ENCODE data around the gene PCDH9. TPM values are rescaled to one million over a fixed set of nuclear protein-coding genes. Genes with fewer than 3 reads are reported as not detected.

The PCDH9 gene
- polyA plus RNA-seq, 1 experiment = 3.3 TPM

GRCh38 chr13:66992719-66993118 is 237.4 kb downstream of the PCDH9 start:
- POLR2A ChIA-PET = no interaction called here
- DNase-seq (ENCODE audit: low read depth, low spot score) = no peak
- H3K9me3 ChIP-seq (ENCODE audit: control insufficient read depth, insufficient read depth, low read length) = no peaks in the 10 kb centered on the region
- H3K27ac ChIP-seq (ENCODE audit: low read depth, low read length) = no peak overlapping the region
- CTCF ChIA-PET = interaction anchor here (0.7 to 1.6 kb wide), 3 partner anchors 37 to 374 kb away, joined by 3 to 4 read pairs (median 3); no protein-coding TSS in a partner anchor
- no peak overlapping the region for H3K4me3 ChIP-seq (ENCODE audit: low read depth, low read length)
- no peaks in the 10 kb centered on the region for H3K27me3 ChIP-seq (ENCODE audit: control insufficient read depth, insufficient read depth, low read length)
- no peak for TF ChIP-seq CTCF (IDR thresholded peaks at IDR 0.05; ENCODE audit: low read depth, low read length)

- H3K27me3 ChIP-seq (ENCODE audit: control insufficient read depth, insufficient read depth, low read length) = no peaks in the 10 kb centered on the region
- TF ChIP-seq CTCF (IDR thresholded peaks at IDR 0.05; ENCODE audit: low read depth, low read length) = no peak
- ChIA-PET POLR2A (no interaction called here), CTCF (interaction anchor here (1.2 kb wide), 1 partner anchor 373 kb away, joined by 3 read pairs; no protein-coding TSS in a partner anchor)
- no peak for DNase-seq (ENCODE audit: low read depth, low spot score)
- H3K9me3 ChIP-seq (ENCODE audit: control insufficient read depth, insufficient read depth, low read length) = no peaks in the 10 kb centered on the region
- H3K27ac ChIP-seq (ENCODE audit: low read depth, low read length) = no peak overlapping the region
- no peak overlapping the region for H3K4me3 ChIP-seq (ENCODE audit: low read depth, low read length)
Measured at GRCh38 chr13:66992183-66992582, 238.0 kb downstream of the PCDH9 start.

- no peaks in the 10 kb centered on the region for H3K9me3 ChIP-seq (ENCODE audit: control insufficient read depth, insufficient read depth, low read length)
- no peak overlapping the region for H3K4me3 ChIP-seq (ENCODE audit: low read depth, low read length)
- no peak overlapping the region for H3K27ac ChIP-seq (ENCODE audit: low read depth, low read length)
- TF ChIP-seq CTCF (IDR thresholded peaks at IDR 0.05; ENCODE audit: low read depth, low read length) = no peak
- H3K27me3 ChIP-seq (ENCODE audit: control insufficient read depth, insufficient read depth, low read length) = no peaks in the 10 kb centered on the region
- no peak for DNase-seq (ENCODE audit: low read depth, low spot score)
- CTCF ChIA-PET = interaction anchor here (2.7 kb wide), 1 partner anchor 10 kb away, joined by 14 read pairs; no protein-coding TSS in a partner anchor
- POLR2A ChIA-PET = no interaction called here
Measured at GRCh38 chr13:66984241-66984640, 245.9 kb downstream of the PCDH9 start.

GRCh38 chr13:66981912-66982311 is 248.2 kb downstream of the PCDH9 start:
- ChIA-PET POLR2A (no interaction called here), CTCF (interaction anchor here (1.4 kb wide), 1 partner anchor 12 kb away, joined by 7 read pairs; no protein-coding TSS in a partner anchor)
- TF ChIP-seq CTCF (IDR thresholded peaks at IDR 0.05; ENCODE audit: low read depth, low read length) = no peak
- no peaks in the 10 kb centered on the region for H3K27me3 ChIP-seq (ENCODE audit: control insufficient read depth, insufficient read depth, low read length)
- H3K4me3 ChIP-seq (ENCODE audit: low read depth, low read length) = no peak overlapping the region
- no peak overlapping the region for H3K27ac ChIP-seq (ENCODE audit: low read depth, low read length)
- DNase-seq (ENCODE audit: low read depth, low spot score) = no peak
- no peaks in the 10 kb centered on the region for H3K9me3 ChIP-seq (ENCODE audit: control insufficient read depth, insufficient read depth, low read length)

- no peaks in the 10 kb centered on the region for H3K27me3 ChIP-seq (ENCODE audit: control insufficient read depth, insufficient read depth, low read length)
- no peaks in the 10 kb centered on the region for H3K9me3 ChIP-seq (ENCODE audit: control insufficient read depth, insufficient read depth, low read length)
- H3K27ac ChIP-seq (ENCODE audit: low read depth, low read length) = no peak overlapping the region
- TF ChIP-seq CTCF (IDR thresholded peaks at IDR 0.05; ENCODE audit: low read depth, low read length) = no peak
- no peak for DNase-seq (ENCODE audit: low read depth, low spot score)
- CTCF ChIA-PET = no interaction called here
- POLR2A ChIA-PET = no interaction called here
- H3K4me3 ChIP-seq (ENCODE audit: low read depth, low read length) = no peak overlapping the region
Measured at GRCh38 chr13:66977161-66977560, 253.0 kb downstream of the PCDH9 start.

Measured in AG04450 (cell line).